OCI-LY3 (cell line): Measurements from ENCODE around the gene LHFPL2.

Experiments used
- EZH2phosphoT487 ChIP-seq: fragments of 200-600 bp; shearing (Covaris generic); IDR thresholded peaks from 2 replicates; pipeline ENCODE4 v1.6.1; 2018; ENCODE audit warnings: antibody characterized with exemption, mixed run types, low read depth
- TF ChIP-seq, protein P1 (sequence below): fragments of 200-600, 300-600 bp; sonication (generic); IDR thresholded peaks from 2 replicates; pipeline ENCODE4 v1.5.1; 2014; ENCODE audit warnings: antibody characterized with exemption, low read length, low read depth

DNA sequence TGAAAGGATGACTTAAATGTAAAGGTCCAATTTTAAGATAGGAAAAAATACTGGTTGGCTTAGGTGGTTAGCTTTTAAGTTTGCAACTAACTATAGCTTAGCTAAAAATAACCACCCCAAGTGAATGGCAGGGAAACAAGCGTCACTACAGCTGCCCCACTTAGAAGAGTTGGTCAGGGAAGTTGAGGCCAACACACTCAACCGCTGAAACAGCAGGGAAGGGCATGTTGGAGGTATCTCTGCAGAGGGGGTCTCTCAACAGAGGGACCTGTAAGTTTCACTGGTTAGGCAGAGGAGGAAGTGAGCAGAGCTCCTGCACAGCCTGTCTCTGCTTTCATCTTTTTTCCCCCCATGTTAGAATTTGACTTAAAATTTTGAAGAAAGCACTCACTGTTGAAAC lies 75.3 kb downstream of the LHFPL2 start:
- TF ChIP-seq EZH2phosphoT487: no peak
- TF ChIP-seq, protein P1, sequence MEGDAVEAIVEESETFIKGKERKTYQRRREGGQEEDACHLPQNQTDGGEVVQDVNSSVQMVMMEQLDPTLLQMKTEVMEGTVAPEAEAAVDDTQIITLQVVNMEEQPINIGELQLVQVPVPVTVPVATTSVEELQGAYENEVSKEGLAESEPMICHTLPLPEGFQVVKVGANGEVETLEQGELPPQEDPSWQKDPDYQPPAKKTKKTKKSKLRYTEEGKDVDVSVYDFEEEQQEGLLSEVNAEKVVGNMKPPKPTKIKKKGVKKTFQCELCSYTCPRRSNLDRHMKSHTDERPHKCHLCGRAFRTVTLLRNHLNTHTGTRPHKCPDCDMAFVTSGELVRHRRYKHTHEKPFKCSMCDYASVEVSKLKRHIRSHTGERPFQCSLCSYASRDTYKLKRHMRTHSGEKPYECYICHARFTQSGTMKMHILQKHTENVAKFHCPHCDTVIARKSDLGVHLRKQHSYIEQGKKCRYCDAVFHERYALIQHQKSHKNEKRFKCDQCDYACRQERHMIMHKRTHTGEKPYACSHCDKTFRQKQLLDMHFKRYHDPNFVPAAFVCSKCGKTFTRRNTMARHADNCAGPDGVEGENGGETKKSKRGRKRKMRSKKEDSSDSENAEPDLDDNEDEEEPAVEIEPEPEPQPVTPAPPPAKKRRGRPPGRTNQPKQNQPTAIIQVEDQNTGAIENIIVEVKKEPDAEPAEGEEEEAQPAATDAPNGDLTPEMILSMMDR: no peak
